ENCODE results near the gene STK39.

DNA sequence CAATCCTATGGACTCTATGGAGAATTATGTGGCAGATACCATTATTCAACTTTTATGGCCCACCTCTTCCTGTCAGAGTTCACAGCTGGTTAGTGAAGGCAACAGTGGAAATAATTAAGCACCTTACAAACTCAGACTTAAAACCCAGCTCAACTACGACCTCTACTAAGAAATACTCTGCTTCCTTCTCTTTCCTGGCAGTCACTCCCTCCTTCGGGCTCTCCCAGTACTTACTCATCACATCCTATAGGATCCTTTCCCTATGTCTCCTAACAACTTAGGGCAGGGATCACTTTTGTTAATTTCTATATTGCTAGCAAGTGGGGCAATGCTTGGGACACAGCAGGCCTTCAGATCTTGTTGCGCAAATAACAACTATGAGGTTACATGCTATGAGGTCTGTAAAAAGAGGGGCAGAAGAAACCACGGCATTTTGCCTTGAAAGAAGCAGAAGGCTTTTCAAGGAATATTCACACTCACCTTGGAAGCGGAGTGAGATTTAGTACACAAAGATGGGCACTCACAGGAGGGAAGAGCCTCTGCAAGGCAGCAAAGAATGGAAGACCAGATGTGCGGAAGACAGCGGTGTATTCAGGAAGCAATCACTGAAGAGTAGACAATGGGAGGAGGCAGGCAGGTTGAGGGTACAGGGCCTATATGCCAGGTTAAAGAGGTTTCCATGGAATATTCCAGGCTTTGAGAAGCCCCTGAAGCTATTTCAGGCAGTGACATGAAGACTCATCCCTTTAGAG lies 2.1 kb downstream of the STK39 start:
- TF ChIP-seq POLR2A (IDR thresholded peaks at IDR 0.05) = no peak
- TF ChIP-seq, protein P1, sequence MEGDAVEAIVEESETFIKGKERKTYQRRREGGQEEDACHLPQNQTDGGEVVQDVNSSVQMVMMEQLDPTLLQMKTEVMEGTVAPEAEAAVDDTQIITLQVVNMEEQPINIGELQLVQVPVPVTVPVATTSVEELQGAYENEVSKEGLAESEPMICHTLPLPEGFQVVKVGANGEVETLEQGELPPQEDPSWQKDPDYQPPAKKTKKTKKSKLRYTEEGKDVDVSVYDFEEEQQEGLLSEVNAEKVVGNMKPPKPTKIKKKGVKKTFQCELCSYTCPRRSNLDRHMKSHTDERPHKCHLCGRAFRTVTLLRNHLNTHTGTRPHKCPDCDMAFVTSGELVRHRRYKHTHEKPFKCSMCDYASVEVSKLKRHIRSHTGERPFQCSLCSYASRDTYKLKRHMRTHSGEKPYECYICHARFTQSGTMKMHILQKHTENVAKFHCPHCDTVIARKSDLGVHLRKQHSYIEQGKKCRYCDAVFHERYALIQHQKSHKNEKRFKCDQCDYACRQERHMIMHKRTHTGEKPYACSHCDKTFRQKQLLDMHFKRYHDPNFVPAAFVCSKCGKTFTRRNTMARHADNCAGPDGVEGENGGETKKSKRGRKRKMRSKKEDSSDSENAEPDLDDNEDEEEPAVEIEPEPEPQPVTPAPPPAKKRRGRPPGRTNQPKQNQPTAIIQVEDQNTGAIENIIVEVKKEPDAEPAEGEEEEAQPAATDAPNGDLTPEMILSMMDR (IDR thresholded peaks at IDR 0.05) = no peak

All from right lobe of liver (tissue), 4 donors.